HG02759 (cell line): ENCODE results near the gene STX1A.
"Not testable (repeated sequence)": the region's sequence is repeated elsewhere in the genome, so short reads cannot be mapped to it uniquely, and the experiment has no call there.

Experiments used
- ATAC-seq: cut with Tn5 transposase; IDR thresholded peaks from one replicate; pipeline ENCODE4 v1.9.1; 2021; ENCODE audit warnings: mild to moderate bottlenecking, moderate library complexity; ENCODE audit not compliant: unreplicated experiment

The STX1A gene

DNA sequence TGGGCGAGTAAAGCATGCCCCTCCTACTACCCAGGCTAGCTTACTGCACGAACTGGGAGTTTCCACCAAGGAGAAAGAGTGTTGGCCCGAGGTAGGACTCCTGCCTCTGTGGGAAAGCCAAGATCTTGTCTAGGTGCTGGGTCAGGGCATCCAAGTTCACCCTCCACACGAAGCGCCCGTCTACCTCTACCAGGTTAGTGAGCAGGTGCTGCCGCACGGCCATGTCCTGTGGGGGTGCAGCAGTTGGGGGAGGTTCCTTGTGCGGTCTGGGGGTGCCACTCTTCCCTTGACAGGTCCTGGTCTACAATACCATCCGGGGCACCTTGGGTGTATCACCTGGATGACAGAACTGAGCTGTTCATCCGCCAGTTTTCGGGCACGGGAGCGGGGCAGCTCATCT is 17.4 kb upstream of the STX1A start:
- no peak for ATAC-seq

DNA sequence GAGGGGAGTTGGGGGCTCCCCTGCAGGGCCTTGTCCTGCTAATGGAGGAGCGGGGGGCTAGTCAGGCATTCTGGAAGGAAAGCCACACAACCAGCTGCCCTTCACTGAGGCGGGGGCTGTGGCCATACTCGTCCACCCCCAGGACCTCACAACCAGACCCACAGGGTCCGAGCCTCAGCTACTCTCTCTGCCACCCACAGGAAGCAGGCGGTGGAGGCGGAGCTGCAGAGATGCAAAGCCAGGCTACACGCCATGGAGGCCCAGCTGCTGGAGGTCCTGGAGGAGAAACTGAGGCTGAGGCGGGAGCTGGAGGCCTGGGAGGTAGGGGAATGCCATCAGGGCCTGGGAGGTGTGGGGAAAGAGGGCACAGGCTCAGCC is 16.0 kb upstream of the STX1A start:
- no peak for ATAC-seq

DNA sequence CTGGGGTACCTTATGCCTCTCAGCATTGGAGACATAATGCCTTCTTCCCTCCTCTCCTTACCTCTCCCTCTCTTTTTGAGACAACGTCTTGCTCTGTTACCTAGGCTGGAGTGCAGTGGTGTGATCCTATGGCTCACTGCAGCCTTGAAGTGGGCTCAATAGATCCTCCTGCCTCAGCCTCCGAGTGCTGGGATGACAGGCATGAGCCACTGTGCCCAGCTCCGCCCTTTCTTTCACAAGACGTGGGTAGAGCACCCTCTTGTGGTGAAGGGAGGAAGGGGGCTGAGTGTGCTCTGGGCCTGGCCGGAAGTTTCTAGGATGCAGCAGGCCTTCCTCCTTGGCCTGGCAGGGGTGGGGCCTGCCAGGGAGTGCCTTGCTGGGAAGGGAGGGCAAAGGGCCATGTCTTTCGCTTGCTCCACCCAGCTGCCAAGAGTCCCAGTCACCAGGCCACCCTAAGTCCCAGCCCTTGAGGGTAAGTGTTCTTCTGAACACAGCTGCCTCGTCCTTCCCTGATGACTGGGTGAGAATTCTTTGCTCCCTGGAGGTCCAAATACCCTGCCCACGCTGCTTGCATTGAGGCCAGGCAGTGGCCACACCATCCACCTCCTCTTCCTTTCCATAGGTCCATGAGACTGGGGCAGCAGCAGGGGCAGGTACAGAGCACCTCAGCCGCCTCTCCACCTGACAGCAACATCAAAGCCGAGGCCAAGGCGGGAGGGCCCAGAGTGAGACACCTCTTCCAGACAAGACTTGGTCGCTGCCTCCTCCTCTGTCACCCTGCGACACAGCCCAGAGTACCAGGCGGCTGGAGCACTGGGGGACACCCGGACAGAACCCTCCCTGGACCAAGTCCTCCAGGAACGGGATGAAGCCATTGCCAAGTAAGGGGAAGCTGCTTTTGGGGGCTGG is 15.4 kb upstream of the STX1A start:
- peak; percentile 38 for ATAC-seq

DNA sequence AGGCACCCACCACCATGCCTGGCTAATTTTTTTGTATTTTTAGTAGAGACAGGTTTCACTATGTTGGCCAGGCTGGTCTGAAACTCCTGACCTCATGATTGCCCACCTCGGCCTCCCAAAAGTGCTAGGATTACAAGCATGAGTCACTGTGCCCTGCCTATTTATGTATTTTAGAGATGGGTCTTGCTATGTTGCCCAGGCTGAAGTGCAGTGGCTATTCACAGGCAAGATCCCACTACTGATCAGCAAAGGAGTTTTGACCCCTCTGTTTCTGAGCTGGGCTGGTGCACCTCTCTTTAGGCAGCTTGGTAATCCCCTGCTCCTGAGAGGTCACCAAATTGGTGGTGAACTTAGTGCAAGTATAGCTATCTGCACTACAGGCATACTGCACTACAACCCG is 12.9 kb upstream of the STX1A start:
- ATAC-seq: no peak

DNA sequence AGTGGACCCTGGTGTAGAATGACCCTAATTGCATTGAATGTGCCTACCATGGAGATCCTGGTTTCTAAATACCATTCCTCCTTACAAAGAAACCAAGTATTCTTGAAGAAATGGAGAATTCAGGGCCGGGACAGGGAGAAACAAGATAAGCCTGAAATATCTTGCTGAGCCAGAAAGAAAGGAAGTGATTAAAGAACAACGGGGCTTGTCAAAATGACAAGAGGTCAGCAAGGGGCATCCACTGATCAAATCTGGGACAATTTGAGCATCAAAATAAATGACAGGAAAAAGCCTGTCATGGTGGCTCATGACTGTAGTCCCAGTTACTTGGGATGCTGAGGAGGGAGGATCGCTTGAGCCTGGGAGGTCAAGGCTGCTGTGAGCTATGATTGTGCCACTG is 11.0 kb upstream of the STX1A start:
- no peak for ATAC-seq

DNA sequence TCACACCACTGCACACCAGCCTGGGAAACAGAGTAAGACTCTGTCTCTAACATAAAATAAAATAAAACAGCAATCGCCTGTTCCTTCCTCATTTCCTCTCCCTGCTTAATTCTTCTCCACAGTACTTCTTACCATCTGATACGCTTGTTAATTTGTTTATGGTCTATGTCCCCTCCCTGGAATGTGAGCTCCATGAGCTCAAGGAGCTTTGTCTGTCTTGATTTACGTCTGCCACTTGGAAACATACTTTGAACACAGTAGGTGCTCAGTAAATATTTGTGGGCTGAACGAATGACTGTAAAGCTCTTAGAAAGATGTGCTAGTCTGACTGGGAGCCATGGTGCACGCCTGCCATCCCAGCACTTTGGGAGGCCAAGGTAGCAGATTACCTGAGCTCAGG is 9.1 kb upstream of the STX1A start:
- ATAC-seq: no peak

DNA sequence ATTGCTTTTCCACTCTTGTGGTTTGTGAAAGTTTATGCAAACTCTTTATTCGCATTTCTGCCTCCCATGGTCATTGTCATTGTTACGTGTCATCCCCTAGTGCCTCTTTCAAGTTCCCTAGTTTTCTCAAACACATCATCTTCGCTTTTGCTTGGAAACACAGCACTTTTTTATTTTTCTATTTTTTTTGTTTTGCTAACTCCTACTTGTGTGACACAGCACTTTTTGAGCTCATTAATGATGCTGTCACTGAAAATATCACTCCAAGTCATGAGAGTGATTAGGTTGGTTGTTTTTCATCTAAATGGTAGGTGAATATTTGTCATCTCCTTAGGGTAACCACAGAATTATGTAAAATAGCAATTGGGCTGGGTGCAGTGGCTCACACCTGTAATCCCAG is 8.5 kb upstream of the STX1A start:
- no peak for ATAC-seq

DNA sequence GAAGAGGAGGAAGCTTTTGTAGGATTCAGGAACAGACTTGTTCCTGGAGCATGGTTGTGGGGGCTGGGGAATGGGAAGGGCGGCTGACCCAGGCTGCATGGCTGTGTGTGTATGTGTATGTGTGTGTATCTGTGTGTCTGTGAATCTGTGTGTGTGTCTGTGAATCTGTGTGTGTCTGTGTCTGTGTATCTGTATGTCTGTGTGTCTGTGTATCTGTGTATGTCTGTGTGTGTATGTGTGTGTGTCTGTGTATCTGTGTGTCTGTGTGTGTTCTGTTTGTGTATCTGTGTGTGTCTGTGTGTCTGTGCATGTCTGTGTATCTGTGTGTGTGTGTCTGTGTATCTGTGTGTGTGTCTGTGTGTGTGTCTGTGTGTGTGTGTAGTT is 6.6 kb upstream of the STX1A start:
- peak; percentile 23 for ATAC-seq

DNA sequence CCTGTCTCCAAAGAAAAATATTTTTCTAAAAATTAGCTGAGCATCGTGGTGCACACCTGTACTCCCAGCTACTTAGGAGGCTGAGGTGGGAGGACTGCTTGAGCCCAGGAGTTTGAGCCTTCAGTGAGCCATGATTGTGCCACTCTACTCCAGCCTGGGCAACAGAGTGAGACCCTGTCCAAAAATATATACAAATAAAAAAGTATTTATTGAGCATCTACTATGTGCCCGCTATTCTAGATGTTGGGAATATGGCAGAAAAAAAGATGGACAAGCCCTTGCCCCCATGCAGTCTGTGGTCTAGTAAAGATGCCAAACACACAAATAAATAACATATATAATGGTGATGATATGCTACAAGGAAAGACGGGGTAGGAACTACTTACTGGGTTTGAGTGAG is 4.3 kb upstream of the STX1A start:
- no peak for ATAC-seq

DNA sequence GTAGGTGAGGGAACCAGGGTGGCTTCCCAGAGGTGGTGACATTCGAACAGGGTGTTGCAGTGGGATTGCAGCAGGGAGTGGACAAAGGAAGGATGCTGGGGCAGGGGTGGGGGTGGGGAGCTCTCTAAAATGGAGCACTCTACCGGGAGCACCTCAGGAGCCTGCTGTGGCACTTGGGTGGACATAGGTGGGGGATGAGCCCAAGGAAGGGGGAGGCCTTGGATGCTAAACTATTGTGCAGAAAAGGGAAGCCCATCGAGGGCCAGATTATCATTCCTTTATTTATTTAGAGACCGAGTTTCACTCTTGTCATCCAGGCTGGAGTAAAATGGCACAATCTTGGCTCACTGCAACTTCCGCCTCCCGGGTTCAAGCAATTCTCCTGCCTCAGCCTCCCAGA is 3.3 kb upstream of the STX1A start:
- ATAC-seq: no peak

DNA sequence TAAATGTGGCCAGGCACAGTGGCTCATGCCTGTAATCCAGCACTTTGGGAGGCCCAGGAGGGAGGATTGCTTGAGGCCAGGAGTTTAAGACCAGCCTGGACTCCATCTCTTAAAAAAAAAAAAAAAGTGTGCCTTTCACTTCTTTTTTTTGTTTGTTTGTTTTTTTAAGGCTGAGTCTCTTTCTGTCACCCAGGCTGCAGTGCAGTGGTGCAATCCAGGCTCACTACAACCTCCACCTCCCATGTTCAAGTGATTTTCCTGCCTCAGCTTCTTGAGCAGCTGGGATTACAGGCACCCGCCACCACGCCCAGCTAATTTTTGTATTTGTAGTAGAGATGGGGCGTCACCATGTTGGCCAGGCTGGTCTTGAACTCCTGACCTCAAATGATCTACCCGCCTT is 2.7 kb upstream of the STX1A start:
- ATAC-seq: not testable (repeated sequence)

DNA sequence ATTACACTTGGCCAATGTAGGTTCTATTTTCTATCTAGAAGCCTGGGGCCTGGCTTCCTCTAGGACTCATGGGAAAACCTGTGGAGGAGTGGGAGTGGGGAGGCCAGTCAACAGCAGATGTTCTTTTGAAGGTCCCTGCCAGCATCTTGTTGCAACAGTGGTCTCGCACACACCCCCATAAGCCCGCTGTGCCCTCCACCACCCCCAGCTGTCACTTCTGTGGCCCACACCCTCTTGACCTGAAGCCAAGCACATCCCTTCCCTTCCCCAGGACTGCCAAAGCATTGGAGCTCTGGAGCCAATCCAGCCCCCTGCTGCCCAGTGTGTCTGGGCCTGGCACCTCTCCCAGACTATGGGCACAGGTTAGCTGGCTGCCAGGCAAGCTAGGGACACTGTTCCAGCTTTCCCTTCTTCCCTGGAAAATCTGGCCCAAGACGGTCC is 1.9 kb upstream of the STX1A start:
- no peak for ATAC-seq

DNA sequence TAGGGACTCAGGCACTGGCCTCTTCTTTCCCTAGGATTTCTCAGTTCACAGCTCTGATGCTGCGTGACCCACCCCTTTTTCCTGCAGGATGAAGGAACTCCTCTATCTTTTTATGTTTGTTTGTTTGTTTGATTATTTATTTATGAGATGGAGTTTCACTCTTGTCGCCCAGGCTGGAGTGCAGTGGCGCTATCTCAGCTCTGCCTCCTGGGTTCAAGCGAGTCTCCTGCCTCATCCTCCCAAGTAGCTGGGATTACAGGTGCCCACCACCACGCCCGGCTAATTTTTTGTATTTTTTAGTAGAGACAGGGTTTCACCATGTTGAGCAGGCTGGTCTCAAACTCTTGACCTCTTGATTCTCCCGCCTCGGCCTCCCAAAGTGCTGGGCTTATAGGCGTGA is 974 bp upstream of the STX1A start:
- not testable (repeated sequence) for ATAC-seq

DNA sequence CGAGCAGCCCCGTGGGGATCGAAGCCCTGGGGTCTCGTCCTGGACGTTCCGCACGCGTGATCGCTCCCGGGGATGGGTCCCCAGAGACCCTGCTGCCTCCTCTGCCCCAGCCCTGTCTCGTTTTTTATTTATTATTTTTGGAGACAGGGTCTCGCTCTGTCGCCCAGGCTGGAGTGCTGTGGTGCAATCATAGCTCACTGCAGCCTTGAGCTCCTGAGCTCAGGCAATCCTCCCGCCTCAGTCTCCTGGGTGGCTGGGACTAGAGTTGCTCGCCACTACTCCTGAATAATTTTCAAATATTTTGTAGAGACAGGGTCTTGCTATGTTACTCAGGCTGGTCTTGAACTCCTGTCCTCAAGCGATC is 319 bp upstream of the STX1A start:
- ATAC-seq: peak; percentile 11

DNA sequence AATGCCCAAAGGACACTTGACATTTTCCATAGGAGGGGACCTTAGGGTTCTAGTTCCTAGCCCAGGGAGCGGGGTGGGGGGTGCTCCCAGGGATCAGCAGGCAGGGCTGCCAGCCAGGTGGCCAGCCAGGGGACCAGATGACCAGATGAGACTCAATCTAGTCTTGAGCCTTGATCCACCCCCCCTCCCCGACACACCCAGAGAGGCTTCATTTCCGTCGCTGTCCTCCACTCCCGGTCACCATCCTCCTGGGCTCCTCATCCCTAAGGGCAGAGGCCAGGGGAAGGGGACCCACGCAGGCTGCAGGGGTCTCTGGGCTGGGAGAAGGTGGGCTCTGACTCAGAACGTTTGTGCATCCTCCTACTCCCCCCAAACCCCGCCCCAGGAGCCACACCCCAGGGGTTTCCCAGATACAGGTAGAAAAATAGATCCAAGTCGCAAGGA is 1.0 kb downstream of the STX1A start:
- ATAC-seq: no peak

DNA sequence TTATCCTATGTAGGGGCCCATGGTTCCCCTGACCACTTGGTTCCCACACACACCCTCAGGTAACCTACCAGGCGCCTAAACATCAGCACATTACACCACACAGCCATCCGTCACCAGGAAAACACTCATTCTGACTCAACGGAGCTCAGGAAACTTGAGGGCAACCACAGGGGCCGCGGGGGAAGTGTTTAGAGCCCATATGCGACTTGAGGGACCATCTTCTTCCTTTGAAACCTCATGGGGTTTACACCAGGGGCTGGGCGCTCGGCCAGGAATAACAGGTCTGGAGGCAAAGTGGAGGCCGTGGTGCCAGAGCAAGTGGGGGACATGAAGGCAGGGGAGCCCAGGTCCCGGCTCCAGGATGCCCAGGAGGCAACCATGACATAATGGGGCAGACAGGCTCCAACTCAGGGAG is 1.5 kb downstream of the STX1A start:
- peak; percentile 39 for ATAC-seq

DNA sequence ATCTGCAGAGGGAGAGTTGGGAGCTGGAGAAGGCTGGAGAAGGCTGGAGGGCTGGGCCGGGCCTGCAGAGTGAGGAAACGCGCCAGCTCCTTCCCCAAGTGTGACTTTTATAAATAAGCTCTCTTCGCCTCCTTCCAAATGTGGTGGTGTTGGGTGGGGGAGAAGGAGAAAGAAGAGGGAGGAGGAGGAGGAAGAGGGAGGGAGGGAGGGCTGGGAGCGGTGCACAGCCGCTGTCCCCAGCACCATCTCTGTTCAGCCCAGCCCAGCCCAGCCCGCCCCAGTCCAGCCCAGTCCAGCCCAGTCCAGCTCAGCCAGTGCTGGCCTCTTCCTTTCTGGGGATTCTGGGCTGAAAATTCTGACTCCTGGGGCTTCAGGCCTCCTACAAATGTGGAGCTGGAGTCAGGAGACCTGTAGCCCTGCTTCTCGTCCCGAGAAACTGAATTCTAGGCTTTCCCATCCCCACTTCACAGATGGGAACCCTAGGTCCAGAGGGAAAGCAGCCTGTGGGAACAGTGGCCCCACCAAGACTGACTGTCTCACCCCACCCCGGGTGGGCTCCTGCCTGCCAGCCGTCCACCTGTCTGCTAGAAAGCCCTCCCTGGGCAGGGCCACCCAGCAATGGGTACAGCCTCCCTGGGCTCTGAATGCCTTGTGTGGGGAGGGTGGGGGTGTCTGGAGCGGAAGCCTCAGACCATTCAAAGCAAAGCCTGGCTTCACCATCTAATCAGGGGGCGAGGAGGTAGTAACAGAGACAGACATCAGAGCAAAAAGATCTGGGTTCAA is 2.3 kb downstream of the STX1A start:
- no peak for ATAC-seq

DNA sequence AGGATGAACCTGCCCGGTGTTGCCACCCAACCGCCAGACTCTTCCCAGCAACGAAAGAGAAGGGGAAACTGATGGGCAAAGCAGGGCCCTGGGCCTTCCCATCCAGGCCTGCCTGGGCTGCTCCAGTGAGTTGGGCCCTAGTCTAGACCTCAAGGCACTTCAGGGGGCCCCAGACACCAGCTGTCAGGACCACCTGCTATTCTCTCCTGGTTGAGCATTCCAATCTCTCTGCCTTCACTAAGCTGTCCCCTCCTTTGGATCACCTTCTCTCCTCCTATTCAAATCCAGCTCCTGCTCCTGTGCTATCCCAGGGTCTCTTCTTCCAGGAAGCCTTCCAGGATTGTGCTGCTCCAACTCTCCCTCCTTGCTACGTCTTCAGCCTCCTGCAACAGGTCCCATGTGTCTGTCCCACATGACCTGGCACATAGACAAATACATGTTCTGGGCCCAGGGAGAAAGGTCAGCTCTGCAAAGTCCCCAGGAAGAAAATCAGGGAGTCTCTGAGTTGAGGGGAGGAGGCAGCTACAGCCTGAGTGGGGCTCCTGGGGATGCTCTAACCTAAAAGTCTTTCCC is 3.1 kb downstream of the STX1A start:
- ATAC-seq: no peak

DNA sequence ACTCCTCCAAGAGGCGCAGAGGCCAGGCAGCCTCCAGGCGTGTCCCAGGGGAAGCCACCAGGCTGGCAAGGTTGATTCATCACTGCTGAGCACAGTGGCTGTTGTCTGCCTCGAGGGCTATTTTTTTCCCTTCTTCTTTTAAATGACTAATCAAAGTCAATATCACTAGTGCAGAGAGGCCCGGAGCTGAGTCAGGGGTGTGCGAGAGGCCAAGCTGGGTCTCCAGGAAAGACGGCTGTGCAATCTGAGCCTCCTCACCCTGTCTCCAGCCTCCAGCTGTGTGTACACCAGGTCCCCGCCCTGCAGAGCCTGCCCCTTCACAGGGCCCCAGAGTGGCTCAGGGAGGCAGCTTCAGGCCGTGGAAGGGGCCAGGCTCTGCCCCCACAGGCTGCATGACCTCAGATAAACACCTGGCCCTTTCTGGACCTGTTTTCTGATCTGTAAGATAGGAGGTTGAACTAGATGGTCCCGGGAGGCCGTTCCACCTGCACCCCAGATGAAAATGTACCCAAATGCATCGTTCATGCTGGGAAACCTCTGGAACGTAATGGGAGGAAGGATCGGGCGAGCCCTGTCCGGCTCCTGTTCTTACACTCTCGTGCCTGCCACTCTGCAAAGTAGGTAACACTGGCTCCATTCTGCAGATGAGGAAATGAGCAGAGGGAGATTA is 3.7 kb downstream of the STX1A start:
- peak; percentile 34 for ATAC-seq

DNA sequence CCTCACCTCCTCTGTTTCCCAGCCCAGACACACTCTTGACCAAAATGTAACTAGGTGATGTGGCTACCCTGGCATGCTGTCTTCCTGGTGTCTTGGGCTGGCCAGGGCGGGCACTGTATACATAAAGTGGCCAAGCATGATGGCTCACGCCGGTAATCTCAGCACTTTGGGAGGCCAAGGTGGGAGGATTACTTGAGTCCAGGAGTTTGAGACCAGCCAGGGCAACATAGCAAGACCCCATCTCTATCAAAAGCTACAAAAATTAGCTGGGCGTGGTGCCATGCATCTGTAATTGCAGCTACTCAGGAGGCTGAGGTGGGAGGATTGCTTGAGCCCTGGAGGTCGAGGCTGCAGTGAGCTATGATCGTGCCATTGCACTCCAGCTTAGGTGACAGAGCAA is 6.2 kb downstream of the STX1A start:
- not testable (repeated sequence) for ATAC-seq

DNA sequence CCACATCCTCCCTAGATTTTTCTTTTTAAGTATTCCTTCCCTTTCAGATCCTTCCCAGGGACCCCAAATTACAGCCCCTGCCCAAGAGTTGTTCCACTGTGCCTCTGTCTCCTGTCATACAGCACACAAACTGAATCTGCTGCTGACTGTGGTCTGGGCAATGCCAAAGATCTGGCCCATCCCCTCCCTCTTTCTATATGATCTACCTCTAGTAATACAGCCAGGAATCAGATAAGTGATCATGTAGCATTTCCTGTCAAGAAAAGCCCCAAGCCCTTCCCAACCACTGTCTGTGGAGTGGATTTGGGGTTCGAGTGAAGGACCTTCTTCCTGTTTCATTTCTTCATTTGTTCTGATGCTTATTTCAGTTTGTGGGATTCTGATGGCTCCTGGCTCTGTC is 6.7 kb downstream of the STX1A start:
- ATAC-seq: no peak
